ENCODE results near the gene CCDC148.
"Not testable (repeated sequence)": the region's sequence is repeated elsewhere in the genome, so short reads cannot be mapped to it uniquely, and the experiment has no call there.

CCDC148 gene

DNA sequence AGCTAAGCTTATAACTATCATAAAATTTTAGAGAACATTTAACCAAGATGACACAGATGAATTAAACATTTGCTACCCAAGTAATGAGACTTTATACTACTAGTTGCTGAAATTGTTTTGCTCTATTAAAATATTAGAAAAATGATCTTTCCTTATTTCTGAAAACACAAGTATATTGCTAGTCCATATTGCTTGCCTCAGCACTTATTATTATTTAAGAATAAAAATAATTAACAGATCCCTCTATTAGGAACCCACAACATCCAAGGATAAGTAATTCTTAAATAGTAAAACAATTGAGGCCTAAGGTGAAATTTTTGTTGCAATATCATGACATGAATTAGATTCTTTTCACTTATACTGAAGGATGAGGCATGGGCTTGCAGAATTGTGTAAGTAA, 65.2 kb downstream of the CCDC148 start:
- Histone ChIP-seq H3K4me1 (ENCODE audit: insufficient read depth, low read length) (peaks cover 12% of the 10 kb centered on the region), H3K9me3 (ENCODE audit: insufficient read depth, low read depth, low read length) (no peaks in the 10 kb centered on the region), H3K9ac (ENCODE audit: low read depth, low read length) (no peak overlapping the region), H3K4me3 (ENCODE audit: low read length) (no peak overlapping the region), H3K27ac (ENCODE audit: low read depth, low read length) (no peak overlapping the region), H3K36me3 (ENCODE audit: insufficient read depth, low read length) (no peaks in the 10 kb centered on the region), H3K27me3 (ENCODE audit: insufficient read depth, low read length) (no peaks in the 10 kb centered on the region)

DNA sequence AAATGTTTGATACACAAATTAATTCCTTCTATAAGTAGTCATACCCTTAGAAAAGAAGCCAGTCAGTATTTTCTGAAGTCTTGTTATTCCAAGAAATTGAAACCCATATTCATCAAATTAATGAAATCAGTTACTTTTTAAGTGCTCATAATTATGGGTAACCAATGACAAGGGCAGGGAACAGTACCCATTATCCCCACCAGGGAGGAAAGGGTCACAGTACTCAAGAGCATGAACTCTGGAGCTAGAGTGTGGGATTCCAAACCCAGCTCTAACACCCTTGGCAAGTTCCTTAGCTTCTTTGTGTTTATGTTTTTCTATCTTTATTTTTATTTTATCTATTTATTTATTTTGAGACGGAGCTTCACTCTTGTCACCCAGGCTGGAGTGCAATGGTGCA, 68.4 kb downstream of the CCDC148 start:
- Histone ChIP-seq H3K4me3 (ENCODE audit: low read length) (no peak overlapping the region), H3K9ac (ENCODE audit: low read depth, low read length) (no peak overlapping the region), H3K9me3 (ENCODE audit: insufficient read depth, low read depth, low read length) (no peaks in the 10 kb centered on the region), H3K4me1 (ENCODE audit: insufficient read depth, low read length) (peaks cover 3% of the 10 kb centered on the region; the same call in 1 of the 2 replicates), H3K27ac (ENCODE audit: low read depth, low read length) (no peak overlapping the region), H3K27me3 (ENCODE audit: insufficient read depth, low read length) (no peaks in the 10 kb centered on the region), H3K36me3 (ENCODE audit: insufficient read depth, low read length) (no peaks in the 10 kb centered on the region)
- 100% methylated on average over 1 of the region's 1 CpG for WGBS

DNA sequence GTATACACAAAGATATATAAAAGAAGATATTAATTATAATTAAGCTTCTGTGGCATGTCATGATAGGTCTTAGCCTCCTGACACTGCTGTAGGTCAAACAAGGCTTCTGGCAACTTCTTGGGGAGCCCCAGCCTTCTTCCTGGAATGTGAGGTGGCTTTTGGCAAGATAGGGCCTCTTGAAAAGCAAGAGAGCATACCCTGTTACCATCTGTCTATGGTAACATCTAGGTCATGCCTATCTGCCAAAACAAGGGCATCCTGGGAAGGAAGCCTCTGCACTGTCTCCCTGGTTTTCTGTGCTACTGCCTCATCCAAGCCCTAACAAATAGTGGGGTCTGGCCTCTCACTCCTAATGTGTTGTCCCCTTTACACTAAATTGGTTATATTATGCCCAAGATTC, 70.9 kb downstream of the CCDC148 start:
- Histone ChIP-seq H3K9ac (ENCODE audit: low read depth, low read length) (no peak overlapping the region), H3K27ac (ENCODE audit: low read depth, low read length) (no peak overlapping the region), H3K9me3 (ENCODE audit: insufficient read depth, low read depth, low read length) (no peaks in the 10 kb centered on the region), H3K36me3 (ENCODE audit: insufficient read depth, low read length) (no peaks in the 10 kb centered on the region), H3K27me3 (ENCODE audit: insufficient read depth, low read length) (no peaks in the 10 kb centered on the region), H3K4me3 (ENCODE audit: low read length) (no peak overlapping the region), H3K4me1 (ENCODE audit: insufficient read depth, low read length) (peaks cover 3% of the 10 kb centered on the region; the same call in 1 of the 2 replicates)

DNA sequence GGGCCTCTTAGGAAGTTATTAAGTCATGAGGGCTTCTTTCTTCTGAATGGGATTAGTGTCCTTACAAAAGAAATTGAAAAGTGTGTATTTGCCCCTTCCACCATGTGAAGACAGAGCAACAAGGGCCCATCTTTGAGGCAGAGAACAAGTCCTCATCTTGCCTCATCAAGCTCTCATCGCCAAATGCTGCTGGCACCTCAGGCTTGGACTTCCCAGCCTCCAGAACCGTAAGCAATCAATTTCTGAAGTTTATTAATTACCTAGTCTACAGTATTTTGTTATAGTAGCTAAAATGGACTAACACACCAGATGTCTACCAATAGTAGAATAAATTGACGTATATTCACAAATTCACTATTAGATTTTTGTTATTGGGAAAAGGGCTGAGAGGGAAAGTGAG, 74.6 kb downstream of the CCDC148 start:
- Histone ChIP-seq H3K4me3 (ENCODE audit: low read length) (no peak overlapping the region), H3K9ac (ENCODE audit: low read depth, low read length) (no peak overlapping the region), H3K9me3 (ENCODE audit: insufficient read depth, low read depth, low read length) (no peaks in the 10 kb centered on the region), H3K27me3 (ENCODE audit: insufficient read depth, low read length) (no peaks in the 10 kb centered on the region), H3K36me3 (ENCODE audit: insufficient read depth, low read length) (no peaks in the 10 kb centered on the region), H3K27ac (ENCODE audit: low read depth, low read length) (no peak overlapping the region), H3K4me1 (ENCODE audit: insufficient read depth, low read length) (no peaks in the 10 kb centered on the region)
- WGBS, result 94% methylated on average over 1 of the region's 3 CpGs

DNA sequence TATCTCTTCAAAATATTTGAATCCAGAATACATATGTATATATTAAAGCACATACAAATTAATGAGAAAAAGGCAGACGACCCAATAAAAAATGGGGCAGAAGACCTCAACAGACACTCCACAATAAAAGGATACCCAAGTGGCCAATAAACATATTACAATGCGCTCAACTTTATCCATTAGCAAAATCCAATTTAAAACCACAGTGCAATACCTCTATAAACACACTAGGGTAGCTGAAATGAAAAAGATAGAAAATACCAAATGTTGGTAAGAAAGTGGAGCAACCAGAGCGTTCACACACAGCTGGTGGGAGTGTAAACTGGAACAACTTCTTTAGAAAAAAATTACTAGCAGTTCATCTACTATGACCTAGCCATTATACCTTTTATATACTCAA, 75.3 kb downstream of the CCDC148 start:
- Histone ChIP-seq H3K27me3 (ENCODE audit: insufficient read depth, low read length) (no peaks in the 10 kb centered on the region), H3K4me1 (ENCODE audit: insufficient read depth, low read length) (no peaks in the 10 kb centered on the region), H3K27ac (ENCODE audit: low read depth, low read length) (no peak overlapping the region), H3K9ac (ENCODE audit: low read depth, low read length) (no peak overlapping the region), H3K4me3 (ENCODE audit: low read length) (no peak overlapping the region), H3K9me3 (ENCODE audit: insufficient read depth, low read depth, low read length) (no peaks in the 10 kb centered on the region), H3K36me3 (ENCODE audit: insufficient read depth, low read length) (no peaks in the 10 kb centered on the region)
- 96% methylated on average over 2 of the region's 3 CpGs for WGBS

DNA sequence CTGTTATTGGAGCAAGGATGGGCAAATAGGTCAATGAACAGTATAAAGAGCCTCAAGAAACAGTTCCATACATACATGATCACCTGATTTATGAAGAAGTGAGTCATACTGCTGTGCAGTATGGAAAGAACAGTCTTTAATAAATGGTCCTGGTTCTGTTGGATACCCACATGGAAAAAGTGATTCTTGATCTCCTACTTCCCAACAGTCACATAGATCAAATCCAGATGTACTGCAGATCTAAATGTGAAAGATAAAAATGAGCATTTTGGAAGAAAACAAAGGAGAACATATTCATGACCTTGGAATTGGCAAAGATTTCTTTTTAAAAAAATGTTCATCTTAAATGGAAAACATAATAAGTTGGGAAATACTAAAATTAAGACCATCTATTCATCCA, 75.8 kb downstream of the CCDC148 start:
- no peaks in the 10 kb centered on the region for H3K27me3 ChIP-seq (ENCODE audit: insufficient read depth, low read length)
- H3K9ac ChIP-seq (ENCODE audit: low read depth, low read length), result no peak overlapping the region
- no peaks in the 10 kb centered on the region for H3K9me3 ChIP-seq (ENCODE audit: insufficient read depth, low read depth, low read length)
- no peaks in the 10 kb centered on the region for H3K36me3 ChIP-seq (ENCODE audit: insufficient read depth, low read length)
- no peak overlapping the region for H3K27ac ChIP-seq (ENCODE audit: low read depth, low read length)
- no peaks in the 10 kb centered on the region for H3K4me1 ChIP-seq (ENCODE audit: insufficient read depth, low read length)
- no peak overlapping the region for H3K4me3 ChIP-seq (ENCODE audit: low read length)

DNA sequence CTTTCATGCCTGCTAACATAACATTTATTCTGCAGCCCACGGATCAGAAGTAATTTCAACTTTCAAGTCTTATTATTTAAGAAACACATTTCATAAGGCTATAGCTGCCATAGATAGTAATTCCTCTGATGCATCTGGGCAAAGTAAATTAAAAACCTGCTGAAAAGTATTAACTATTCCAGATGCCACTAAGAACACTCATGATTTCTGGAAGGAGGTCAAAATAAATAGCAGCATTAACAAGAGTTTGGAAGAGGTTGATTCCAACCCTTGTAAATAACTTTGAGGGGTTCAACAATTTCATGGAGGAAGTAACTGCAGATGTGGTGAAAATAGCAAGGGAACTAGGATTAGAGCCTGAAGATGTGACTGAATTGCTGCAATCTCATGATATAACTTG, 77.6 kb downstream of the CCDC148 start:
- Histone ChIP-seq H3K27me3 (ENCODE audit: insufficient read depth, low read length) (no peaks in the 10 kb centered on the region), H3K36me3 (ENCODE audit: insufficient read depth, low read length) (no peaks in the 10 kb centered on the region), H3K4me3 (ENCODE audit: low read length) (no peak overlapping the region), H3K9me3 (ENCODE audit: insufficient read depth, low read depth, low read length) (no peaks in the 10 kb centered on the region), H3K4me1 (ENCODE audit: insufficient read depth, low read length) (no peaks in the 10 kb centered on the region), H3K27ac (ENCODE audit: low read depth, low read length) (no peak overlapping the region), H3K9ac (ENCODE audit: low read depth, low read length) (no peak overlapping the region)
- 88% methylated on average over 1 of the region's 1 CpG for WGBS

DNA sequence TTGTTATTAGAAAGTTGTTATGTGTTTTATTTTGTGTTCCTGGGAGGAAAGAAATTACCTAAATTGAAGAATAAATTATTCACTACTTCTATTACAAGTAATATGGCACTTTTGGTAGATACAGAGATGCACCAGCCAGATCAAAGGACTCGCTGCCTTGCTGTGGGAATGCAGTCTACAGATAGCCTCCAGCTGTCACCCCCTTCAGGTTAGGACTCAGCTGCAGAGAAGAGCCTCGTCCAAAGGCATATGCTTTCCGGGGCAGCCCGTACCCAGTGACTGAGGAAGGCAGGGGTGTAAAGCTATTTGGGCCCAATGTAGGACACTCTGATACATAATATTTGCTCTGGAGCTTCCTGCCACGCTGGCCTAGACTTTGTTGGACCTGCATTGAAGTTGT, 90.2 kb downstream of the CCDC148 start:
- Histone ChIP-seq H3K9me3 (ENCODE audit: insufficient read depth, low read depth, low read length) (no peaks in the 10 kb centered on the region), H3K27ac (ENCODE audit: low read depth, low read length) (no peak overlapping the region), H3K9ac (ENCODE audit: low read depth, low read length) (no peak overlapping the region), H3K27me3 (ENCODE audit: insufficient read depth, low read length) (no peaks in the 10 kb centered on the region), H3K4me1 (ENCODE audit: insufficient read depth, low read length) (no peaks in the 10 kb centered on the region), H3K36me3 (ENCODE audit: insufficient read depth, low read length) (no peaks in the 10 kb centered on the region), H3K4me3 (ENCODE audit: low read length) (no peak overlapping the region)
- WGBS, result 85% methylated on average over 5 of the region's 5 CpGs

DNA sequence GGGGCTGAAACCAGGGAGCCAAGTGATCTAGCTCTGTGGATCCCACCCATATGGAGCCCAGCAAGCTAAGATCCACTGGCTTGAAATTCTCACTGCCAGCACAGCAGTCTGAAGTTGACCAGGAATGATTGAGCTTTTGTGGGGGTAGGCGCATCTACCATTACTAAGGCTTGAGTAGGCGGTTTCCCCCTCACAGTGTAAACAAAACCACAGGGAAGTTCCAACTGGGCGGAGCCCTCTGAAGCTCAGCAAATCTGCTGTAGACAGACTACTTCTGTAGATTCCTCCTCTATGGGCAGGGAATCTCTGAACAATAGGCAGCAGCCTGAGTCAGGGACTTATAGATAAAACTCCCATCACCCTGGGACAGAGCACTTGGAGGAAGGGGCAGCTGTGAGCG, 96.7 kb downstream of the CCDC148 start:
- 83% methylated on average over 4 of the region's 4 CpGs for WGBS
- Histone ChIP-seq H3K9me3 (ENCODE audit: insufficient read depth, low read depth, low read length) (no peaks in the 10 kb centered on the region), H3K4me3 (ENCODE audit: low read length) (no peak overlapping the region), H3K27me3 (ENCODE audit: insufficient read depth, low read length) (no peaks in the 10 kb centered on the region), H3K9ac (ENCODE audit: low read depth, low read length) (0 out of 2 replicates have a peak overlapping the region, but pooled peaks have one; percentile 27), H3K4me1 (ENCODE audit: insufficient read depth, low read length) (0 out of 2 replicates have a peak, but pooled peaks cover 6% of the 10 kb centered on the region), H3K27ac (ENCODE audit: low read depth, low read length) (no peak overlapping the region), H3K36me3 (ENCODE audit: insufficient read depth, low read length) (no peaks in the 10 kb centered on the region)

DNA sequence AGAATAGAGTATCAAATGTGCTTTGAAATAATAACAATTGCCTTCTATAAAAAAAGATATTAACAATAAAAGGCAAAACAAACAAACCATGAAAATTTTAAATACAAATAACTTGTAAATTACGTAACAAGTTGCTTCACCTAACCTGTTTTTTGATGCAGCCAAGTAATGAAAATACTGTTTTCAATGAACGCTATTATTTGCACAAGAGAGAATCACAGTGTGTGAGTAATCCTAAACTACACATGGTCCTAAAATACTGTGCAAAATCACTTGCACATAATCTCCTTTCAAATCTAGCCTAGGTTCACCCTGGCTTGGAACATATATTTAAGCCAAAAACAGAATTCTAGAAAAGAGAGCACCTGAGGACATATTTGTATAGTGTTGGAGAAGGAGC, 98.9 kb downstream of the CCDC148 start:
- H3K27ac ChIP-seq (ENCODE audit: low read depth, low read length), result no peak overlapping the region
- H3K36me3 ChIP-seq (ENCODE audit: insufficient read depth, low read length), result no peaks in the 10 kb centered on the region
- WGBS, result 97% methylated on average over 2 of the region's 2 CpGs

DNA sequence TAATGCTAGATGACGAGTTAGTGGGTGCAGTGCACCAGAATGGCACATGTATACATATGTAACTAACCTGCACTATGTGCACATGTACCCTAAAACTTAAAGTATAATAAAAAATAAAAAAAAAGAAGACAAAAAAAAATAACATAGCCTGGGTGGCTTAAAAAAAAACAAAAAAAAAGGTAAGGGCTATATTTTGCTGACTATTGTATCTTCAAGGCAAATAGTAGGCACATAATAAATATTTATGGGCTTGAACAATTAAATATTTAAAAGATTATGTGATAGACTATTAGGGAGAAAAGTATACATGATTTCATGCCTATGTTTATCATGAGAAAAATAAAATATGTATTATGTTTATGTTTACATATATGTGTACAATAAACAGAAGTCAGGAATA, 99.4 kb downstream of the CCDC148 start:
- no peaks in the 10 kb centered on the region for H3K36me3 ChIP-seq (ENCODE audit: insufficient read depth, low read length)
- H3K9me3 ChIP-seq (ENCODE audit: insufficient read depth, low read depth, low read length), result no peaks in the 10 kb centered on the region
- no peak overlapping the region for H3K27ac ChIP-seq (ENCODE audit: low read depth, low read length)
- H3K9ac ChIP-seq (ENCODE audit: low read depth, low read length), result no peak overlapping the region
- no peak overlapping the region for H3K4me3 ChIP-seq (ENCODE audit: low read length)
- WGBS, result no CpG with 5 or more reads among the region's 1 CpG
- H3K4me1 ChIP-seq (ENCODE audit: insufficient read depth, low read length), result 0 out of 2 replicates have a peak, but pooled peaks cover 6% of the 10 kb centered on the region
- H3K27me3 ChIP-seq (ENCODE audit: insufficient read depth, low read length), result no peaks in the 10 kb centered on the region

More for the DNA sequence above, 98.9 kb downstream of the CCDC148 start:
- Histone ChIP-seq H3K4me1 (ENCODE audit: insufficient read depth, low read length) (0 out of 2 replicates have a peak, but pooled peaks cover 6% of the 10 kb centered on the region), H3K27me3 (ENCODE audit: insufficient read depth, low read length) (no peaks in the 10 kb centered on the region), H3K4me3 (ENCODE audit: low read length) (no peak overlapping the region), H3K9me3 (ENCODE audit: insufficient read depth, low read depth, low read length) (no peaks in the 10 kb centered on the region), H3K9ac (ENCODE audit: low read depth, low read length) (no peak overlapping the region)

DNA sequence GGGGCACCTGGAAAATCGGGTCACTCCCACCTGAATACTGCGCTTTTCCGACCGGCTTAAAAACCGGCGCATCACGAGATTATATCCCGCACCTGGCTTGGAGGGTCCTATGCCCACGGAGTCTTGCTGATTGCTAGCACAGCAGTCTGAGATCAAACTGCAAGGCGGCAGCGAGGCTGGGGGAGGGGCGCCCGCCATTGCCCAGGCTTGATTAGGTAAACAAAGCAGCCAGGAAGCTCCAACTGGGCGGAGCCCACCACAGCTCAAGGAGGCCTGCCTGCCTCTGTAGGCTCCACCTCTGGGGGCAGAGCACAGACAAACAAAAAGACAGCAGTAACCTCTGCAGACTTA, 105.1 kb downstream of the CCDC148 start:
- WGBS, result 76% methylated on average over 8 of the region's 14 CpGs
- not testable (repeated sequence) for H3K9me3 ChIP-seq (ENCODE audit: insufficient read depth, low read depth, low read length); H3K27me3 ChIP-seq (ENCODE audit: insufficient read depth, low read length); H3K27ac ChIP-seq (ENCODE audit: low read depth, low read length); H3K9ac ChIP-seq (ENCODE audit: low read depth, low read length); H3K4me1 ChIP-seq (ENCODE audit: insufficient read depth, low read length); H3K36me3 ChIP-seq (ENCODE audit: insufficient read depth, low read length)
- H3K4me3 ChIP-seq (ENCODE audit: low read length), result peak overlapping the region; percentile 31; the same call in 1 of the 2 replicates
